H9 (cell line): ENCODE measurements around the gene LRWD1. TPM values are rescaled to one million over a fixed set of nuclear protein-coding genes. Genes with fewer than 3 reads are reported as not detected.
"Not testable (repeated sequence)": the region's sequence is repeated elsewhere in the genome, so short reads cannot be mapped to it uniquely, and the experiment has no call there.

Experiments used
- DNase-seq: peaks from one replicate; pipeline ENCODE4 v3.0.0-alpha.2; 2017
- H2AFZ ChIP-seq: one replicate; pipeline ENCODE4 v1.6.1; 2013; ENCODE audit warnings: mild to moderate bottlenecking, low read length, control low read depth, moderate library complexity
- H2AK5ac ChIP-seq: 2 replicates; pipeline ENCODE4 v1.6.1; 2013; ENCODE audit warnings: low read length, control low read depth, mixed read lengths; ENCODE audit not compliant: insufficient read length
- H2BK120ac ChIP-seq: one replicate; pipeline ENCODE4 v1.6.1; 2013; ENCODE audit warnings: low read depth, mild to moderate bottlenecking, low read length, control low read depth, inconsistent platforms; ENCODE audit not compliant: poor library complexity, severe bottlenecking
- H2BK12ac ChIP-seq: 2 replicates; pipeline ENCODE4 v1.6.1; 2013; ENCODE audit warnings: low read length, control low read depth, mixed read lengths, low read depth; ENCODE audit not compliant: insufficient read length
- H2BK15ac ChIP-seq: 2 replicates; pipeline ENCODE4 v1.6.1; 2013; ENCODE audit warnings: low read depth, low read length, control low read depth
- H2BK20ac ChIP-seq: one replicate; pipeline ENCODE4 v1.6.1; 2013; ENCODE audit warnings: low read depth, mild to moderate bottlenecking, low read length, control low read depth, inconsistent platforms; ENCODE audit not compliant: poor library complexity, severe bottlenecking
- H2BK5ac ChIP-seq: 2 replicates; pipeline ENCODE4 v1.6.1; 2013; ENCODE audit warnings: low read length, control low read depth, mixed read lengths; ENCODE audit not compliant: insufficient read length
- H3K14ac ChIP-seq: 2 replicates; pipeline ENCODE4 v1.6.1; 2013; ENCODE audit warnings: low read length, control low read depth; ENCODE audit not compliant: insufficient read depth
- H3K18ac ChIP-seq: 2 replicates; pipeline ENCODE4 v1.6.1; 2013; ENCODE audit warnings: low read depth, mild to moderate bottlenecking, mixed read lengths, low read length, control low read depth; ENCODE audit not compliant: insufficient read length
- H3K23ac ChIP-seq: 2 replicates; pipeline ENCODE4 v1.6.1; 2013; ENCODE audit warnings: low read length, control low read depth, mixed read lengths, low read depth; ENCODE audit not compliant: insufficient read length
- H3K23me2 ChIP-seq: 2 replicates; pipeline ENCODE4 v1.6.1; 2013; ENCODE audit warnings: low read depth, mild to moderate bottlenecking, mixed read lengths, low read length, control low read depth; ENCODE audit not compliant: insufficient read length, poor library complexity, severe bottlenecking
- H3K27ac ChIP-seq: 2 replicates; pipeline ENCODE4 v1.5.1; 2013; ENCODE audit warnings: low read length, control low read depth, mixed read lengths, low read depth; ENCODE audit not compliant: insufficient read length
- H3K27me3 ChIP-seq: 2 replicates; pipeline ENCODE4 v1.6.1; 2013; ENCODE audit warnings: low read length, control low read depth, inconsistent platforms; ENCODE audit not compliant: insufficient read depth
- H3K4ac ChIP-seq: 2 replicates; pipeline ENCODE4 v1.6.1; 2013; ENCODE audit warnings: low read depth, mild to moderate bottlenecking, control low read depth, inconsistent platforms, low read length, moderate library complexity
- H3K4me1 ChIP-seq: 2 replicates; pipeline ENCODE4 v1.6.1; 2013; ENCODE audit warnings: low read length, control low read depth, inconsistent platforms; ENCODE audit not compliant: insufficient read depth
- H3K4me2 ChIP-seq: 2 replicates; pipeline ENCODE4 v1.6.1; 2013; ENCODE audit warnings: low read length, control low read depth, mixed read lengths; ENCODE audit not compliant: insufficient read length, insufficient read depth
- H3K56ac ChIP-seq: 2 replicates; pipeline ENCODE4 v1.6.1; 2013; ENCODE audit warnings: low read depth, mild to moderate bottlenecking, mixed read lengths, low read length, control low read depth; ENCODE audit not compliant: insufficient read length
- H3K79me1 ChIP-seq: 2 replicates; pipeline ENCODE4 v1.6.1; 2013; ENCODE audit warnings: low read depth, mild to moderate bottlenecking, moderate library complexity, low read length, control low read depth, inconsistent platforms; ENCODE audit not compliant: insufficient read depth, poor library complexity, severe bottlenecking
- H3K79me2 ChIP-seq: 2 replicates; pipeline ENCODE4 v1.6.1; 2013; ENCODE audit warnings: low read length, control low read depth, inconsistent platforms; ENCODE audit not compliant: insufficient read depth
- H3K9ac ChIP-seq: 2 replicates; pipeline ENCODE4 v1.6.1; 2013; ENCODE audit warnings: low read length, control low read depth, mixed read lengths; ENCODE audit not compliant: insufficient read length; ENCODE audit errors: extremely low read depth
- H3K9me3 ChIP-seq: one replicate; pipeline ENCODE4 v1.6.1; 2013; ENCODE audit warnings: low read depth, low read length, inconsistent platforms; ENCODE audit not compliant: control insufficient read depth
- H3T11ph ChIP-seq: one replicate; pipeline ENCODE4 v1.6.1; 2013; ENCODE audit warnings: mild to moderate bottlenecking, low read length, control low read depth, inconsistent platforms
- H4K20me1 ChIP-seq: one replicate; pipeline ENCODE4 v1.6.1; 2013; ENCODE audit not compliant: control insufficient read depth, insufficient read length, insufficient read depth
- H4K5ac ChIP-seq: 2 replicates; pipeline ENCODE4 v1.6.1; 2013; ENCODE audit warnings: low read depth, mild to moderate bottlenecking, mixed read lengths, low read length, control low read depth; ENCODE audit not compliant: insufficient read length
- H4K8ac ChIP-seq: replicated peaks from 2 replicates; pipeline ENCODE4 v1.6.1; 2013; ENCODE audit warnings: low read length, control low read depth, mixed read lengths, low read depth; ENCODE audit not compliant: insufficient read length
- H4K91ac ChIP-seq: 2 replicates; pipeline ENCODE4 v1.6.1; 2013; ENCODE audit warnings: low read depth, mild to moderate bottlenecking, moderate library complexity, mixed read lengths, low read length, control low read depth; ENCODE audit not compliant: insufficient read length
- H3K27ac Mint-ChIP-seq, 3 experiments: 2 replicates in 2 of 3; 3 replicates in 1 of 3; pipeline ENCODE4 v1.8.0; 2020 to 2021; ENCODE audit warnings: mixed read lengths in 3 of 3, mild to moderate bottlenecking in 1 of 3, moderate library complexity in 1 of 3
- H3K27me3 Mint-ChIP-seq: 2 replicates; pipeline ENCODE4 v1.8.0; 2021; ENCODE audit warnings: low read depth, mild to moderate bottlenecking, moderate library complexity, mixed read lengths
- H3K36me3 Mint-ChIP-seq, 3 experiments: 2 replicates in 2 of 3; 3 replicates in 1 of 3; pipeline ENCODE4 v1.8.0; 2020 to 2021; ENCODE audit warnings: low read depth in 3 of 3, mixed read lengths in 3 of 3; ENCODE audit not compliant: insufficient read depth in 1 of 3
- H3K4me1 Mint-ChIP-seq, 2 experiments: 2 replicates each; pipeline ENCODE4 v1.8.0; 2020; ENCODE audit warnings: mixed read lengths in 2 of 2
- H3K4me3 Mint-ChIP-seq, 2 experiments: 2 replicates in 1 of 2; 3 replicates in 1 of 2; pipeline ENCODE4 v1.8.0; 2020 to 2021; ENCODE audit warnings: mild to moderate bottlenecking in 2 of 2, mixed read lengths in 2 of 2, moderate library complexity in 1 of 2
- H3K9me3 Mint-ChIP-seq, 2 experiments: 2 replicates in 1 of 2; 3 replicates in 1 of 2; pipeline ENCODE4 v1.8.0; 2020; ENCODE audit warnings: mild to moderate bottlenecking in 2 of 2, mixed read lengths in 2 of 2, moderate library complexity in 1 of 2
- WGBS: extraction: QIAGEN DNeasy Blood & Tissue Kit; methylation state at CpG from one replicate; pipeline ENCODE4 v1.1.7; 2013; ENCODE audit warnings: missing lambda C conversion rate, low lambda C conversion rate, mixed read lengths; ENCODE audit not compliant: insufficient read length; ENCODE audit errors: extremely low coverage; 5-methylcytosine and 5-hydroxymethylcytosine counted together
- total RNA-seq: library from RNA; stranded (reverse); gene quantifications from 2 replicates; pipeline ENCODE4 v1.2.1, GENCODE V29; 2021

The LRWD1 gene
- total RNA-seq, 1 experiment from 2014 or later, result 35.1 TPM

DNA sequence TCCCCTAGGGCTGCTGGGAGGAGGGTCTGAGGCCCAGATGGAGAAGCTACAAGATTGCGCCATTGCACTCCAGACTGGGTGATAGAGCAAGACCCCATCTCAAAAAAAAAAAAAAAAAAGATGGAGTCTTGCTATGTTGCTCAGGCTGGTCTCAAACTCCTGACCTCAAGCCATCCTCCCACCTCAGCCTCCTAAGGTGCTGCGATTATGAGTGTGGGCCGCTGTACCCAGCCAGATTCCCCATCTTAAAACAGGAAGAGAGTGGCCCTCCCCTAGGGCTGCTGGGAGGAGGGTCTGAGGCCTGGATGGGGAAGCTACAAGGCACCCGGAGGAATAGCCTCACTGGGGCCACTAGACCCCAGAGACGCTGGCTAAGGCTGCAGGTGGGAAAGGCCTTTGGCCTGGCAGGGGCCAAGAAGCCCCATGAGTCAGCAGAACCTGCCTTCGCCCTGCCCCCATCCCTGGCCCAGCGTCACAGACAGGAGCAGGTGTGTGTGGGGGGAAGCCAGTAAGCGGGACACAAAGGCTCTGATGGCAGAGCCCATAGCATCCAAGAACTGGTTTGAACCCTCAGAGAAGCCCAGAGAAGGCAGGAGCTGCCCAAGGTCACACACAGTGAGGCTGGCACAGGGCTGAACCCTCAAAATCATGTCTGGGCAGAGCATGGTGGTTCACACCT is 42.8 kb downstream of the LRWD1 start:
- H2AK5ac ChIP-seq, H3T11ph ChIP-seq, H3K9ac ChIP-seq, H3K56ac ChIP-seq, H3K4me2 ChIP-seq, DNase-seq, H2AFZ ChIP-seq, H4K8ac ChIP-seq, H3K79me1 ChIP-seq, H3K4me1 Mint-ChIP-seq, H3K4ac ChIP-seq, H2BK15ac ChIP-seq, H3K9me3 Mint-ChIP-seq, H3K27me3 ChIP-seq, H3K79me2 ChIP-seq, H3K27ac Mint-ChIP-seq, H3K27me3 Mint-ChIP-seq, H4K5ac ChIP-seq, H3K36me3 Mint-ChIP-seq, H4K20me1 ChIP-seq, H3K4me3 Mint-ChIP-seq, H3K23me2 ChIP-seq, H3K18ac ChIP-seq, H2BK20ac ChIP-seq, H2BK12ac ChIP-seq, H3K9me3 ChIP-seq, H4K91ac ChIP-seq, H2BK120ac ChIP-seq, H3K23ac ChIP-seq, H3K4me1 ChIP-seq, H2BK5ac ChIP-seq, H3K14ac ChIP-seq, H3K27ac ChIP-seq: not testable (repeated sequence)
- WGBS, result no CpG with 5 or more reads among the region's 8 CpGs

DNA sequence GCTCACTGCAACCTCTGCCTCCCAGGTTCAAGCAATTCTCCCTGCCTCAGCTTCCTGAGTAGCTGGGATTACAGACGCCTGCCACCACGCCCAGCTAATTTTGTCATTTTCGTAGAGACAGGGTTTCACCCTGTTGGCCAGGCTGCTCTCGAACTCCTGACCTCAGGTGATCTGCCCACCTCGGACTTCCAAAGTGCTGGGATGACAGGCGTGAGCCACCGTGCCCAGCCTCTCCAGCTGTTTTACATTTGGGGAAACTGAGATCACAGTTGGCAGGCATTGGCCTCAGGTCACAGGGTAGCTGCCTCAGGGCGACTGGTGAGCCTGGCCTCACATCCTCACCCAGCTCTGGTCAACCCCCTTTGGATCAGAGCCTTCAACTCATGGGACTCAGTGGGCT is 45.8 kb downstream of the LRWD1 start:
- H3K56ac ChIP-seq, H4K20me1 ChIP-seq, H3T11ph ChIP-seq, H3K79me2 ChIP-seq, H3K9ac ChIP-seq, H2BK120ac ChIP-seq, H3K36me3 Mint-ChIP-seq, H3K23me2 ChIP-seq, H3K27ac ChIP-seq, H2BK20ac ChIP-seq, H2AFZ ChIP-seq, H4K8ac ChIP-seq, H2BK15ac ChIP-seq, H3K14ac ChIP-seq, H4K5ac ChIP-seq, H3K18ac ChIP-seq, H2BK5ac ChIP-seq, DNase-seq, H2AK5ac ChIP-seq, H3K9me3 ChIP-seq, H4K91ac ChIP-seq, H3K4ac ChIP-seq, H3K4me2 ChIP-seq, H3K27ac Mint-ChIP-seq, H3K4me1 Mint-ChIP-seq, H3K27me3 Mint-ChIP-seq, H3K79me1 ChIP-seq, H3K23ac ChIP-seq, H3K9me3 Mint-ChIP-seq, H3K27me3 ChIP-seq, H3K4me1 ChIP-seq, H2BK12ac ChIP-seq, H3K4me3 Mint-ChIP-seq: not testable (repeated sequence)
- no CpG with 5 or more reads among the region's 8 CpGs for WGBS
